ENCODE data around the gene FAM81B.

DNA sequence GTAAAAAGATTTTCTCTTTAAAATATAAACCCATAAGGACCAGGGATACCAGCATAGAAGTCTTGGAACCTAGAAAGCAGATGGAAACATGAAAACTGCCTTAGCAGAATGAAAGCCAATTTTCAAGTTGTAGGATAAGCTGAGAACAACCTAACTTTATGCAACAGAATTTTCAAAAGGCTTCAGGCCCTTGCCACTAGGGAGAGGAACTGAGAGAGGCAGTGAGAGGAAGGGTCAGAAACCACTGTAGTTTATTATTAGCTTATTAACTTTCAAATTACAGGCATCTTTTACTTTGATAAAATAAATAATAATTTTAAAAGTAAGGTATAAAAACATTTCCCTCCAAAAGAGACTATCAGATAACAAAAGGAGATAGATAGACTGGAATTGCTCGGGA is 33.4 kb downstream of the FAM81B start:
- TF ChIP-seq, protein P1, sequence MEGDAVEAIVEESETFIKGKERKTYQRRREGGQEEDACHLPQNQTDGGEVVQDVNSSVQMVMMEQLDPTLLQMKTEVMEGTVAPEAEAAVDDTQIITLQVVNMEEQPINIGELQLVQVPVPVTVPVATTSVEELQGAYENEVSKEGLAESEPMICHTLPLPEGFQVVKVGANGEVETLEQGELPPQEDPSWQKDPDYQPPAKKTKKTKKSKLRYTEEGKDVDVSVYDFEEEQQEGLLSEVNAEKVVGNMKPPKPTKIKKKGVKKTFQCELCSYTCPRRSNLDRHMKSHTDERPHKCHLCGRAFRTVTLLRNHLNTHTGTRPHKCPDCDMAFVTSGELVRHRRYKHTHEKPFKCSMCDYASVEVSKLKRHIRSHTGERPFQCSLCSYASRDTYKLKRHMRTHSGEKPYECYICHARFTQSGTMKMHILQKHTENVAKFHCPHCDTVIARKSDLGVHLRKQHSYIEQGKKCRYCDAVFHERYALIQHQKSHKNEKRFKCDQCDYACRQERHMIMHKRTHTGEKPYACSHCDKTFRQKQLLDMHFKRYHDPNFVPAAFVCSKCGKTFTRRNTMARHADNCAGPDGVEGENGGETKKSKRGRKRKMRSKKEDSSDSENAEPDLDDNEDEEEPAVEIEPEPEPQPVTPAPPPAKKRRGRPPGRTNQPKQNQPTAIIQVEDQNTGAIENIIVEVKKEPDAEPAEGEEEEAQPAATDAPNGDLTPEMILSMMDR (IDR thresholded peaks at IDR 0.05) = no peak
- TF ChIP-seq ZFX (IDR thresholded peaks at IDR 0.05; ENCODE audit: borderline replicate concordance) = no peak

Data from 22Rv1 (cell line).